ENCODE results near the gene ENDOV.

ENDOV gene

GRCh38 chr17:80454557-80455335, 39.8 kb downstream of the ENDOV start:
- no peaks in the 10 kb centered on the region for H3K9me3 ChIP-seq (ENCODE audit: low read length)
- no peaks in the 10 kb centered on the region for H3K36me3 ChIP-seq (ENCODE audit: insufficient read depth, low read length)
- peak overlapping the region; percentile 75 to 77 for H3K4me3 ChIP-seq (ENCODE audit: low read depth in 1 of 2, low read length in 2 of 2)
- peaks cover 53% of the 10 kb centered on the region for H3K4me1 ChIP-seq (ENCODE audit: insufficient read depth, low read length)
- peak overlapping the region; percentile 98 for H3K27ac ChIP-seq (ENCODE audit: low read depth, low read length)
- H3K27me3 ChIP-seq (ENCODE audit: control insufficient read depth in 1 of 2, insufficient read depth in 2 of 2, low read length in 2 of 2): no peaks in the 10 kb centered on the region
- peak overlapping the region; percentile 91 for H3K9ac ChIP-seq (ENCODE audit: low read length)

DNA sequence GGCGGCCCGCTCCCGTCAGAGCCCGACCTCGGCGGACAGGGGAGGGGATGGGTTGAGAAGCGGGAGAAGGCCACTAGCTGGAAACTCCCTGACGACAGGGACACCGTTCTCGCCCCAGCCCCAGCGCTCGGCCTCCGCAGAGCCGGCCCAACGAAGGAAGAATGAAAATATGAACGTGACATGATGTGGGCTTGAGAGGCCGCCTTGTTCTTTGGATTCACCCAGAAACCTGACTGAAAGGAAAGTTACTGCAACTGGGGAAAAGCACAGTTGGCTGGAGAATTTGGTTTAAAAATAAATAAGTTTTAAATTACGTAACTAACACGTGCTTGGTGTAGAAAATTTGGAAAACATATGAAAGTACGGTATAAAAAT, 40.4 kb downstream of the ENDOV start:
- Histone ChIP-seq H3K9me3 (ENCODE audit: low read length) (no peaks in the 10 kb centered on the region), H3K27me3 (ENCODE audit: control insufficient read depth in 1 of 2, insufficient read depth in 2 of 2, low read length in 2 of 2) (no peaks in the 10 kb centered on the region), H3K9ac (ENCODE audit: low read length) (peak overlapping the region; percentile 91), H3K4me3 (ENCODE audit: low read depth in 1 of 2, low read length in 2 of 2) (peak overlapping the region; percentile 75 to 77), H3K36me3 (ENCODE audit: insufficient read depth, low read length) (no peaks in the 10 kb centered on the region), H3K27ac (ENCODE audit: low read depth, low read length) (peak overlapping the region; percentile 98), H3K4me1 (ENCODE audit: insufficient read depth, low read length) (peaks cover 58% of the 10 kb centered on the region)

- Histone ChIP-seq H3K27ac (ENCODE audit: low read depth, low read length) (peak overlapping the region; percentile 98), H3K27me3 (ENCODE audit: control insufficient read depth in 1 of 2, insufficient read depth in 2 of 2, low read length in 2 of 2) (no peaks in the 10 kb centered on the region), H3K4me3 (ENCODE audit: low read depth in 1 of 2, low read length in 2 of 2) (peak overlapping the region in 1 of 2 donors; percentile 77), H3K4me1 (ENCODE audit: insufficient read depth, low read length) (peaks cover 56% of the 10 kb centered on the region), H3K9ac (ENCODE audit: low read length) (peak overlapping the region; percentile 91), H3K9me3 (ENCODE audit: low read length) (no peaks in the 10 kb centered on the region), H3K36me3 (ENCODE audit: insufficient read depth, low read length) (no peaks in the 10 kb centered on the region)
These were observed 40.8 kb downstream of the ENDOV start for GRCh38 chr17:80455784-80456183.

DNA sequence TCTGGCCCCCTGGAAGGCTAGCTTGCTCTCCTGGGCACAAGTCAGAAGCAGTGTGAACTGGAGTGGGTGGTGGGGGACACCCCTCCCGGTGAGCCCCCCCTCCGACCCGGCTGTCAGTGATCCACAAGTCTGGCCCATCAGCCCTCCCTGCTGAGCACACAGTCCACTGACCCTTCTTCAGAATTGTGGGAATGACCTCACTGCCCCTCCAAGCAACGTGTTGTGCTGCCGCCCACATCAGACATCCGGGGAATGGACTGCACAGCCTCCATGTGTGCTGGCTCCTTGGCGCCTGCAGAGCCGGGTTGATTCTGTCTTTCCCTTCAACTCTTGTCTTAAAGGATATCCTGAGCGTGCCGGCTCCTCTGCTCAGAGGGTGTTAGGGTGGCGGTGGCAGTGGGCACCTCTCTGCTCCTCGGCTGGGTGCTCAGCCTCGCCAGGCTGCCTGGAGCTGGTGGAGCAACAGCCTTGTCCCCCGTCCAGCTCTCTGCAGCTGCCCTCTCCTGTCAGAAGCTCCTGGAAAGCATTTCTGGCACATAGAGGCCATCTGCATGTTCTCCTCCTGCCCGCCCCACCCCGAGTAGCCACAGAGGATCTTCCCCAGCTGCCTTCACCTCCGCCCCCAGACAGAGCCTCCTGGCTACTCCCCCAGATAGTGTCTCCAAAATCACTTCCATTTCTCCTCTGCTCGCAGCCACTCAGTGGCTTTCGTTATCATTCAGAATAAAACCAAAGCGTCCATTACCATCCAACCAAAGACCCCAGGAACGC, 41.7 kb downstream of the ENDOV start:
- Histone ChIP-seq H3K36me3 (ENCODE audit: insufficient read depth, low read length) (no peaks in the 10 kb centered on the region), H3K27ac (ENCODE audit: low read depth, low read length) (peak overlapping the region; percentile 98), H3K4me3 (ENCODE audit: low read depth in 1 of 2, low read length in 2 of 2) (peak overlapping the region in 1 of 2 donors; percentile 77), H3K27me3 (ENCODE audit: control insufficient read depth in 1 of 2, insufficient read depth in 2 of 2, low read length in 2 of 2) (no peaks in the 10 kb centered on the region), H3K9ac (ENCODE audit: low read length) (no peak overlapping the region), H3K9me3 (ENCODE audit: low read length) (no peaks in the 10 kb centered on the region), H3K4me1 (ENCODE audit: insufficient read depth, low read length) (peaks cover 61% of the 10 kb centered on the region)

DNA sequence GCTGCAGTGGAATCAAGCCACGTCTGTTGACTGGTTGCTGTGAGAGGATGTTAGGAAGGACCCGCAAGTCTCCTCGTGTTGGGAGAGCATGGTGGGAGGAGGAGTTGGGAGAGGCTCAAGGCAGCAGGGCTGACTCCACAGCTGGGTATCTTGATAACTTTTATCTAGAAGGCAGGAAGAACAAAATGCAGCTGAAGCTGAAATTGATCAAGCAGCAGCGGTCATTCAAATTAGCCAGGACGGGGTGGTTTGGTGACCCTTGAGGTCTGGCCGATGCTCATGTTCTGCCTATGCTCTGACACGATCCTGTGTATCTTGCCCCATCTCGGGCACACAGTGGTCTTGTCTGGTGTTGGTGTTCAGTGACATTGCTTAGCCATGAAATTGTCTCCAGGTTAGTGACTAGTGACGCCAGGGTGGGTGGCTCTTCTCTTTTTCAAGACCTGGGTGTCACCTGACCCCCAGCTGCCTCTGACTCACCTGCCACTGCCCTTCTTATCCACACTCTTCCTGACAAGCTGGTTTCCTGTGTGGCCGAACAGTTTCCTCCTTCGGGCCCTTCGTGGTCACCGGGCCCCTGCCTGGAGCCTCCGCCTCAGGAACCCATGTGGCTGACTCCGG, 42.4 kb downstream of the ENDOV start:
- no peaks in the 10 kb centered on the region for H3K9me3 ChIP-seq (ENCODE audit: low read length)
- H3K4me1 ChIP-seq (ENCODE audit: insufficient read depth, low read length): peaks cover 67% of the 10 kb centered on the region
- H3K27ac ChIP-seq (ENCODE audit: low read depth, low read length): peak overlapping the region; percentile 98
- H3K4me3 ChIP-seq (ENCODE audit: low read depth in 1 of 2, low read length in 2 of 2): peak overlapping the region in 1 of 2 donors; percentile 77
- H3K36me3 ChIP-seq (ENCODE audit: insufficient read depth, low read length): no peaks in the 10 kb centered on the region
- H3K27me3 ChIP-seq (ENCODE audit: control insufficient read depth in 1 of 2, insufficient read depth in 2 of 2, low read length in 2 of 2): no peaks in the 10 kb centered on the region
- no peak overlapping the region for H3K9ac ChIP-seq (ENCODE audit: low read length)

GRCh38 chr17:80458016-80458415, 43.0 kb downstream of the ENDOV start:
- H3K36me3 ChIP-seq (ENCODE audit: insufficient read depth, low read length): no peaks in the 10 kb centered on the region
- H3K27ac ChIP-seq (ENCODE audit: low read depth, low read length): no peak overlapping the region
- H3K9ac ChIP-seq (ENCODE audit: low read length): no peak overlapping the region
- no peak overlapping the region for H3K4me3 ChIP-seq (ENCODE audit: low read depth in 1 of 2, low read length in 2 of 2)
- H3K27me3 ChIP-seq (ENCODE audit: control insufficient read depth in 1 of 2, insufficient read depth in 2 of 2, low read length in 2 of 2): no peaks in the 10 kb centered on the region
- no peaks in the 10 kb centered on the region for H3K9me3 ChIP-seq (ENCODE audit: low read length)
- peaks cover 67% of the 10 kb centered on the region for H3K4me1 ChIP-seq (ENCODE audit: insufficient read depth, low read length)

- Histone ChIP-seq H3K4me1 (ENCODE audit: insufficient read depth, low read length) (peaks cover 61% of the 10 kb centered on the region), H3K36me3 (ENCODE audit: insufficient read depth, low read length) (no peaks in the 10 kb centered on the region), H3K4me3 (ENCODE audit: low read depth in 1 of 2, low read length in 2 of 2) (no peak overlapping the region), H3K9ac (ENCODE audit: low read length) (no peak overlapping the region), H3K9me3 (ENCODE audit: low read length) (no peaks in the 10 kb centered on the region), H3K27ac (ENCODE audit: low read depth, low read length) (peak overlapping the region; percentile 14), H3K27me3 (ENCODE audit: control insufficient read depth in 1 of 2, insufficient read depth in 2 of 2, low read length in 2 of 2) (no peaks in the 10 kb centered on the region)
These were observed 44.3 kb downstream of the ENDOV start for GRCh38 chr17:80459234-80459633.

DNA sequence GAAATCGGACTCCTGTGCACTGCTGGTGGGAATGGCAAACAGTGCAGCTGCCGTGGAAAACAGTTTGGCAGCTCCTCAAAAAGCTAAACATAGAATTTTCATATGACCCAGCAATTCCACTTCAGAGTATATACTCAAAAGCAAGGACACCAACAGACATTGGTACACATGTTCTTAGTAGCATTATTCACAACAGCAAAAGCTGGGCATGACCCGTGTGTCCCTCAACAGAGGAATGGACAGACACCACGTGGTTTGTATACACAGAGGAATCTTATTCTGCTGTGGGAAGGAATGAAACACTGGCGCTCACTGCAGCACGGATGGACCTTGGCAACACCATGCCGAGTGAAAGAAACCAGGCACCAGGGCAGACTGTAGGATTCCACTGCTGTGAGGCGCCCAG, 45.5 kb downstream of the ENDOV start:
- Histone ChIP-seq H3K9ac (ENCODE audit: low read length) (no peak overlapping the region), H3K4me1 (ENCODE audit: insufficient read depth, low read length) (peaks cover 60% of the 10 kb centered on the region), H3K27me3 (ENCODE audit: control insufficient read depth in 1 of 2, insufficient read depth in 2 of 2, low read length in 2 of 2) (no peaks in the 10 kb centered on the region), H3K9me3 (ENCODE audit: low read length) (no peaks in the 10 kb centered on the region), H3K27ac (ENCODE audit: low read depth, low read length) (peak overlapping the region; percentile 71), H3K36me3 (ENCODE audit: insufficient read depth, low read length) (no peaks in the 10 kb centered on the region), H3K4me3 (ENCODE audit: low read depth in 1 of 2, low read length in 2 of 2) (no peak overlapping the region)

- no peak overlapping the region for H3K9ac ChIP-seq (ENCODE audit: low read length)
- no peaks in the 10 kb centered on the region for H3K27me3 ChIP-seq (ENCODE audit: control insufficient read depth in 1 of 2, insufficient read depth in 2 of 2, low read length in 2 of 2)
- H3K27ac ChIP-seq (ENCODE audit: low read depth, low read length): peak overlapping the region; percentile 66
- peaks cover 49% of the 10 kb centered on the region for H3K4me1 ChIP-seq (ENCODE audit: insufficient read depth, low read length)
- no peaks in the 10 kb centered on the region for H3K36me3 ChIP-seq (ENCODE audit: insufficient read depth, low read length)
- no peak overlapping the region for H3K4me3 ChIP-seq (ENCODE audit: low read depth in 1 of 2, low read length in 2 of 2)
- H3K9me3 ChIP-seq (ENCODE audit: low read length): no peaks in the 10 kb centered on the region
These were observed 46.7 kb downstream of the ENDOV start for GRCh38 chr17:80461528-80462160.

DNA sequence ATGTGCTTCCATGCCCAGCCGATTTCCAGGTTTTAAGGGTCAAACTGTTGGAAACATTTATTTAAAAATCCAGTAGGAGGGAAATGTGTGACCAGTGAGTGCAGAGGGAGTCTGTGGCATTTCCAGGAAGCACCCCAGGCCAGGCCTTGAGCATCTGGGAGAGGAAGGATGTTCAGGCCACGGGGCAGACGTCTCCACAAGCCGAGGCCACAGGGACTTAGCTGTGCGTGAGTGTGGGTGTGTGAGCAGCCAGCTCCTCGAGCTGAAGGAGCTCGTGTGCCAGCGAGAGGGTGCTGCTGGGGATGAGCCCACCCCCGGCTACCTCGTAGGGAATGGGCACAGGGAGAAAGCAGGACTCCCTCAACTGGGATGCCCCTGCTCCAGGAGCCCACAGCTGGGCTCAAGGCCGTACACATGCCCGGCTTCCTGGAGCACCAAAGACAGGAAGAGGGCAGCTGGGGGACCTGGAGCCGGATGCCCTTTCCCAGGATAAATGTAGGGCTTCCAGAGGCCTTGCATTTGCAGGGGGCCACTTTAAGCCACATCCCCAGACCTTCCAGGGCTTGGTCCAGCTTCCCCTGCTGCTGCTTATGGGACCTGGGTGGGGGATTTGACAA, 48.9 kb downstream of the ENDOV start:
- H3K27me3 ChIP-seq (ENCODE audit: control insufficient read depth in 1 of 2, insufficient read depth in 2 of 2, low read length in 2 of 2): peaks cover 0 to 6% of the 10 kb centered on the region in 2 donors

GRCh38 chr17:80464486-80464885, 49.5 kb downstream of the ENDOV start:
- Histone ChIP-seq H3K4me1 (ENCODE audit: insufficient read depth, low read length) (peaks cover 25% of the 10 kb centered on the region), H3K27ac (ENCODE audit: low read depth, low read length) (no peak overlapping the region), H3K9ac (ENCODE audit: low read length) (no peak overlapping the region), H3K9me3 (ENCODE audit: low read length) (no peaks in the 10 kb centered on the region), H3K27me3 (ENCODE audit: control insufficient read depth in 1 of 2, insufficient read depth in 2 of 2, low read length in 2 of 2) (peaks cover 0 to 7% of the 10 kb centered on the region in 2 donors), H3K4me3 (ENCODE audit: low read depth in 1 of 2, low read length in 2 of 2) (no peak overlapping the region), H3K36me3 (ENCODE audit: insufficient read depth, low read length) (peaks cover 18% of the 10 kb centered on the region)

More for the DNA sequence above, 48.9 kb downstream of the ENDOV start:
- H3K9ac ChIP-seq (ENCODE audit: low read length): no peak overlapping the region
- peaks cover 12% of the 10 kb centered on the region for H3K36me3 ChIP-seq (ENCODE audit: insufficient read depth, low read length)
- no peaks in the 10 kb centered on the region for H3K9me3 ChIP-seq (ENCODE audit: low read length)
- no peak overlapping the region for H3K4me3 ChIP-seq (ENCODE audit: low read depth in 1 of 2, low read length in 2 of 2)
- H3K27ac ChIP-seq (ENCODE audit: low read depth, low read length): no peak overlapping the region
- peaks cover 31% of the 10 kb centered on the region for H3K4me1 ChIP-seq (ENCODE audit: insufficient read depth, low read length)
